Measurements from ENCODE around the gene CALHM1.
"Not testable (repeated sequence)": the region's sequence is repeated elsewhere in the genome, so short reads cannot be mapped to it uniquely, and the experiment has no call there.

The CALHM1 gene

GRCh38 chr10:103486635-103487409 is 28.1 kb upstream of the CALHM1 start:
- not testable (repeated sequence) for DNase-seq (ENCODE audit: low spot score)

- DNase-seq (ENCODE audit: low spot score) = peak; percentile 82
Measured at GRCh38 chr10:103481974-103482531, 23.4 kb upstream of the CALHM1 start.

- DNase-seq (ENCODE audit: low spot score) = no peak
Measured at GRCh38 chr10:103480521-103480920, 21.8 kb upstream of the CALHM1 start.

- no peak for DNase-seq (ENCODE audit: low spot score)
Measured at GRCh38 chr10:103479135-103479534, 20.4 kb upstream of the CALHM1 start, which contains the start of gene CALHM3. Gene CALHM3, minus strand, starts transcription at chr10:103479240. Its CDS starts 208 bp downstream, at chr10:103479032.

GRCh38 chr10:103478671-103479070 is 20.0 kb upstream of the CALHM1 start:
- no peak for DNase-seq (ENCODE audit: low spot score)

GRCh38 chr10:103476046-103476768 is 17.5 kb upstream of the CALHM1 start:
- DNase-seq (ENCODE audit: low spot score) = no peak

GRCh38 chr10:103475437-103475836 is 16.7 kb upstream of the CALHM1 start:
- DNase-seq (ENCODE audit: low spot score) = no peak

GRCh38 chr10:103474077-103474476 is 15.4 kb upstream of the CALHM1 start:
- DNase-seq (ENCODE audit: low spot score) = no peak

- no peak for DNase-seq (ENCODE audit: low spot score)
Measured at GRCh38 chr10:103473261-103473671, 14.6 kb upstream of the CALHM1 start.

- DNase-seq (ENCODE audit: low spot score) = no peak
Measured at GRCh38 chr10:103472005-103472404, 13.3 kb upstream of the CALHM1 start.

- peak; percentile 87 for DNase-seq (ENCODE audit: low spot score)
Measured at GRCh38 chr10:103470761-103471653, 12.3 kb upstream of the CALHM1 start.

GRCh38 chr10:103469201-103469600 is 10.5 kb upstream of the CALHM1 start:
- DNase-seq (ENCODE audit: low spot score) = no peak

GRCh38 chr10:103467406-103467805 is 8.7 kb upstream of the CALHM1 start:
- no peak for DNase-seq (ENCODE audit: low spot score)

- DNase-seq (ENCODE audit: low spot score) = no peak
Measured at GRCh38 chr10:103466734-103467133, 8.0 kb upstream of the CALHM1 start.

- no peak for DNase-seq (ENCODE audit: low spot score)
Measured at GRCh38 chr10:103465411-103466179, 6.9 kb upstream of the CALHM1 start.

GRCh38 chr10:103463499-103463898 is 4.8 kb upstream of the CALHM1 start:
- no peak for DNase-seq (ENCODE audit: low spot score)

GRCh38 chr10:103459615-103460014 is 915 bp upstream of the CALHM1 start:
- no peak for DNase-seq (ENCODE audit: low spot score)

- DNase-seq (ENCODE audit: low spot score) = no peak
Measured at GRCh38 chr10:103457896-103458583, 660 bp downstream of the CALHM1 start.

GRCh38 chr10:103457176-103457712 is 1.5 kb downstream of the CALHM1 start:
- no peak for DNase-seq (ENCODE audit: low spot score)

GRCh38 chr10:103456074-103456660 is 2.5 kb downstream of the CALHM1 start:
- no peak for DNase-seq (ENCODE audit: low spot score)

Measured in CD4-positive, alpha-beta T cell treated with Interleukin-2 at 100 ng/mL for 4 hours (primary cell).